PC-9 (cell line): ENCODE data around the gene C1orf159.

Experiments used
- CTCF ChIP-seq: fragments of 200-600 bp; sonication (generic); conservative IDR thresholded peaks from 2 replicates; pipeline ENCODE4 v1.6.1; 2017; ENCODE audit warnings: mixed run types, antibody characterized with exemption, mild to moderate bottlenecking, moderate library complexity
- EZH2 ChIP-seq: fragments of 200-600 bp; sonication (generic); IDR thresholded peaks from 2 replicates; pipeline ENCODE4 v1.8.0; 2017; ENCODE audit warnings: antibody characterized with exemption, low read depth

DNA sequence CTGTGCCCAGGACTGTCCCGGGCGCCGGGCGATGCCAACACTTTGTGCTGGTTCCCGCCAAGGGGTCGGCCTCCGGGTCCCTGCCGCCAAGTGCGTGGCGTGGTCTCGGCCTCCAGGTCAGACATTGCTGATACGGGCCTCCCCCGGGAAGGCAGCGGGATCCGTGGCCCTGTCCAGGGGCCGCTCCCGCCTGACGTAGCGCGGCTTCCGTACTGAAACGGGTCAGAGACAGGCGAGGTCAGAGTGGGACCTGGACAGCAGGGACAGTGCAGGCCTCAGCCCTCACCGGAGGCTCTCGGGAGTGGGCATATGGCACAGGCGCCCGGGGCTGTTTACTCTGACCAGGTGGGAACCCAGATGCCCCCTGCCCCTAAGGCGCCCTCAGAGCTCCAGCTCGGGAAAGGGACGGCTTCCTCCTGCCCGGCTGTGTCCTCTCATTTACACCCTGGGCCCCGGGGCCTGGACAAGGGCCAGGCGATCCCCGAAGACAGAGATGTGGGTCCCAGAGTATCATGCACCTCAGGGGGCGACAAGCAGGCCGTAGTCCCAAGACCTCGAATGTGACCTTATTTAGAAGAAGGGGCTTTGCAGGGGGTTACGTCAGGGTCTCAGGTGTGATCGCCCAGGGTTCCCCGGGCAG lies 33.0 kb downstream of the C1orf159 start:
- TF ChIP-seq CTCF (no peak), EZH2 (no peak)
